ENCODE results near the gene RPL7A.

DNA sequence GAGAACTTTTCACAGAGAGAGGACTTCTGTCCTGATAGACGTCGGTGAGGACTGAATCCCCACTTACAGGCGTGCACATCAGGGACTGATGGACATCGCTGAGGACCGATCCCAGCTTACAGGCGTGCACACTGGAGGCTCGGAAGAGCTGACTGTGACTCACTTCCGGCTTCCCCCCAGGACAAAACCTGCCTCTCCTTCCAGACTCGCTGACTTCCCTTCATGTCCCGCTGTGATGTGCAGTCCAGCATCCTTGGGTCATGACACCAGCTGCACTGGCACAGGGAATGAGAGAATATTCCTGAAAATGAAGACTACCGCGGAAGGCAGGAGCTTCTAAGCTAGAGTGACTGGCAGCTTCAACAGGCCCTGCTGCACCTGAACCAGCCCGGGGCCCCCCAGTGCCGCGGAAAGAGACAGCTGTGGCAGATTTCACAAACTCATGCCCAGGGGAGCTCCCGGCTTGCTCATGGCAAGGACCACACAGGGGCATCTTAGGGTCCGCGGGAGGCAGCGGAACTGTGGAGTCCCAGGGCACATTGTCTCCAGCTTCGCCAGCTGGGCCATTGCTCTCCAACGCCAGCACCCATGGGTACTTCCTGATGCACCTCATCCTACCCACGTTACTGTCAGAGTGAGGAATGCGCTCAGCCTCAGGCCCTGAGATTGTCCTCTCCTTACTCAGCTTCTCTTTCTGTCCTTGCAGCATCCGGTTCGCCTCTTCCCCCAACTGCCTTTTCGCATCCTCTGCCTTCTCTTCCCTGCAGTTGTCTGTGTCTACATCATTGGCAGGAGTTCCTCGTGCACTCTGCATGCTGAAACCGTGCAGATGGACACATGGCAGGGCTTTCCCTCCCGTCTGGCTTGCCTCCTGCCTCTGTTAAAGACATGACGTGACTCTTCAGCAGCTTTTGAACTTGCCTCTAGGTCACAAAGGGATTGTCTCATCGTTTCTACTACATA, 41.5 kb upstream of the RPL7A start:
- TF ChIP-seq, protein P1, sequence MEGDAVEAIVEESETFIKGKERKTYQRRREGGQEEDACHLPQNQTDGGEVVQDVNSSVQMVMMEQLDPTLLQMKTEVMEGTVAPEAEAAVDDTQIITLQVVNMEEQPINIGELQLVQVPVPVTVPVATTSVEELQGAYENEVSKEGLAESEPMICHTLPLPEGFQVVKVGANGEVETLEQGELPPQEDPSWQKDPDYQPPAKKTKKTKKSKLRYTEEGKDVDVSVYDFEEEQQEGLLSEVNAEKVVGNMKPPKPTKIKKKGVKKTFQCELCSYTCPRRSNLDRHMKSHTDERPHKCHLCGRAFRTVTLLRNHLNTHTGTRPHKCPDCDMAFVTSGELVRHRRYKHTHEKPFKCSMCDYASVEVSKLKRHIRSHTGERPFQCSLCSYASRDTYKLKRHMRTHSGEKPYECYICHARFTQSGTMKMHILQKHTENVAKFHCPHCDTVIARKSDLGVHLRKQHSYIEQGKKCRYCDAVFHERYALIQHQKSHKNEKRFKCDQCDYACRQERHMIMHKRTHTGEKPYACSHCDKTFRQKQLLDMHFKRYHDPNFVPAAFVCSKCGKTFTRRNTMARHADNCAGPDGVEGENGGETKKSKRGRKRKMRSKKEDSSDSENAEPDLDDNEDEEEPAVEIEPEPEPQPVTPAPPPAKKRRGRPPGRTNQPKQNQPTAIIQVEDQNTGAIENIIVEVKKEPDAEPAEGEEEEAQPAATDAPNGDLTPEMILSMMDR (IDR thresholded peaks at IDR 0.05; ENCODE audit: low read depth, low read length) = no peak
- TF ChIP-seq POLR2A (IDR thresholded peaks at IDR 0.05; ENCODE audit: extremely low read depth, insufficient read length) (no peak), MYC (IDR thresholded peaks at IDR 0.05; ENCODE audit: low read depth, low read length) (no peak)
